Lower leg skin (tissue), 3 donors: ENCODE measurements around the gene ARHGDIA.

Experiments used
- POLR2A ChIP-seq, 2 donors: fragments of 450-650 bp; IDR thresholded peaks; one replicate each; pipeline ENCODE4 v1.6.1; 2016 to 2017; ENCODE audit warnings: antibody characterized with exemption in 2 of 2, mild to moderate bottlenecking in 1 of 2, moderate library complexity in 1 of 2
- TF ChIP-seq, protein P1 (sequence below), 3 donors: fragments of 450-650 bp; IDR thresholded peaks; one replicate each; pipeline ENCODE4 v1.5.1; 2016; ENCODE audit warnings: antibody characterized with exemption in 3 of 3, mild to moderate bottlenecking in 3 of 3, moderate library complexity in 2 of 3

DNA sequence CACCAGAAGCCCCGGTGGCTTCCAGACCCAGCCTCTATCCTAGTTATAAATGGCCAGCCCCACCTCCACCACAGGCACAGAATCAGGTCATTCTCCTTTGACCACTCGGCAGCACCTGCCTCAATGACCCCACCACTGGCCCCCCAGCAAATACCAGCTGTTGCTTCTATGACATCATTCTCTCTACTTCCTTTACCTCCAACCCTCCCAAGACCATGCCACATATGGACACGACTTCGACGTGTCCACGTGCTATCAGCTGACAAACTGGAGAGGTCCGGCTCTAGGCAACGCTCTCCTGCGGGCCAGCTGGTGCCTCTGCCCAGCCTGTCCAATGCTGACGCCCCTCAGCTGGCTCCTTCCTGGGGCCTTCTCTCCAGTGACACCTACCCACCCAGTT lies 14.3 kb upstream of the ARHGDIA start:
- TF ChIP-seq, protein P1, sequence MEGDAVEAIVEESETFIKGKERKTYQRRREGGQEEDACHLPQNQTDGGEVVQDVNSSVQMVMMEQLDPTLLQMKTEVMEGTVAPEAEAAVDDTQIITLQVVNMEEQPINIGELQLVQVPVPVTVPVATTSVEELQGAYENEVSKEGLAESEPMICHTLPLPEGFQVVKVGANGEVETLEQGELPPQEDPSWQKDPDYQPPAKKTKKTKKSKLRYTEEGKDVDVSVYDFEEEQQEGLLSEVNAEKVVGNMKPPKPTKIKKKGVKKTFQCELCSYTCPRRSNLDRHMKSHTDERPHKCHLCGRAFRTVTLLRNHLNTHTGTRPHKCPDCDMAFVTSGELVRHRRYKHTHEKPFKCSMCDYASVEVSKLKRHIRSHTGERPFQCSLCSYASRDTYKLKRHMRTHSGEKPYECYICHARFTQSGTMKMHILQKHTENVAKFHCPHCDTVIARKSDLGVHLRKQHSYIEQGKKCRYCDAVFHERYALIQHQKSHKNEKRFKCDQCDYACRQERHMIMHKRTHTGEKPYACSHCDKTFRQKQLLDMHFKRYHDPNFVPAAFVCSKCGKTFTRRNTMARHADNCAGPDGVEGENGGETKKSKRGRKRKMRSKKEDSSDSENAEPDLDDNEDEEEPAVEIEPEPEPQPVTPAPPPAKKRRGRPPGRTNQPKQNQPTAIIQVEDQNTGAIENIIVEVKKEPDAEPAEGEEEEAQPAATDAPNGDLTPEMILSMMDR (IDR thresholded peaks at IDR 0.05), result no peak
- no peak for TF ChIP-seq POLR2A (IDR thresholded peaks at IDR 0.05)
